HCT116 (cell line): ENCODE results near the gene FRAS1. TPM values are rescaled to one million over a fixed set of nuclear protein-coding genes. Genes with fewer than 3 reads are reported as not detected.

Source experiments
- ATAC-seq: fragments of 200-7000 bp; cut with Tn5 transposase; 2 replicates; pipeline ENCODE4 v1.9.1; 2020; ENCODE audit warnings: mild to moderate bottlenecking, moderate library complexity
- BruUV-seq: library from RNA; stranded (reverse); fragments of 400-500 nt; replicated peaks from 2 replicates; lab custom pipeline; 2021; lab: Mats Ljungman, UMichigan
- CTCF ChIA-PET: fragments of 300-600 bp; sonication (Branson Sonifier 250); formaldehyde crosslinking; loops from one replicate; lab custom pipeline; 2021; ENCODE audit warnings: antibody characterized with exemption; lab: Charles Lee
- POLR2A ChIA-PET: fragments of 300-600, 350-600 bp; sonication (Branson Sonifier 250); formaldehyde crosslinking; loops from one replicate; lab custom pipeline; 2021; ENCODE audit warnings: antibody characterized with exemption; lab: Charles Lee
- RAD21 ChIA-PET, 2 experiments: fragments of 300-600 bp; sonication (Branson Sonifier 250); formaldehyde crosslinking; loops; one replicate each; lab custom pipeline; 2023; ENCODE audit warnings: low total read pairs in 2 of 2; ENCODE audit not compliant: uncharacterized antibody in 2 of 2, unreplicated experiment in 2 of 2, low non-redundant PET in 1 of 2; lab: Charles Lee
- DNase-seq: peaks from one replicate; pipeline ENCODE4 v3.0.0-alpha.2; 2010; ENCODE audit warnings: low read depth, low spot score
- H2AFZ ChIP-seq: fragments of 200-600 bp; shearing (Covaris generic), sonication (generic); 2 replicates; pipeline ENCODE4 v1.6.1; 2017; ENCODE audit warnings: low read depth, mixed run types, mixed read lengths, antibody characterized with exemption, low read length; ENCODE audit not compliant: poor library complexity, severe bottlenecking
- H3K27ac ChIP-seq: 2 replicates; pipeline ENCODE4 v1.5.1; 2012; ENCODE audit warnings: low read depth, low read length
- H3K27me3 ChIP-seq: fragments of 200-600 bp; sonication (generic); 2 replicates; pipeline ENCODE4 v1.6.1; 2016; ENCODE audit warnings: mixed run types, low read length, mixed read lengths; ENCODE audit not compliant: insufficient read depth
- H3K36me3 ChIP-seq, 2 experiments: fragments of 200-500 bp in 1 of 2; fragments of 200-600 bp in 1 of 2; sonication (Bioruptor generic) in 1 of 2; sonication (generic) in 1 of 2; 2 replicates each; pipeline versions ENCODE4 v1.5.1 to v1.6.1; 2014 to 2016; ENCODE audit warnings: low read length in 2 of 2, inconsistent platforms in 1 of 2, mixed read lengths in 1 of 2, mixed run types in 1 of 2; ENCODE audit not compliant: insufficient read depth in 2 of 2, control insufficient read depth in 1 of 2
- H3K4me1 ChIP-seq, 2 experiments: fragments of 200-600 bp in 1 of 2; sonication (generic) in 1 of 2; 2 replicates each; pipeline versions ENCODE4 v1.5.1 to v1.6.1; 2012 to 2017; ENCODE audit warnings: low read length in 2 of 2, inconsistent platforms in 1 of 2, mild to moderate bottlenecking in 1 of 2, mixed read lengths in 1 of 2, mixed run types in 1 of 2, moderate library complexity in 1 of 2; ENCODE audit not compliant: insufficient read depth in 2 of 2, control insufficient read depth in 1 of 2
- H3K4me2 ChIP-seq: fragments of 200-600 bp; sonication (generic); 2 replicates; pipeline ENCODE4 v1.6.1; 2017; ENCODE audit warnings: mixed run types, low read length, mixed read lengths
- H3K4me3 ChIP-seq, 2 experiments: fragments of 200-600 bp in 1 of 2; sonication (generic) in 1 of 2; replicated peaks in 1 of 2; 2 replicates each; pipeline ENCODE4 v1.5.1; 2011 to 2016; ENCODE audit warnings: low read length in 2 of 2, control low read depth in 1 of 2, low read depth in 1 of 2, mild to moderate bottlenecking in 1 of 2, mixed read lengths in 1 of 2, mixed run types in 1 of 2
- H3K79me2 ChIP-seq: fragments of 200-600 bp; sonication (generic); 2 replicates; pipeline ENCODE4 v1.6.1; 2017; ENCODE audit warnings: mild to moderate bottlenecking, mixed run types, low read length, moderate library complexity, mixed read lengths; ENCODE audit not compliant: insufficient read depth
- H3K9ac ChIP-seq: fragments of 200-600 bp; sonication (generic); 2 replicates; pipeline ENCODE4 v1.6.1; 2016; ENCODE audit warnings: low read length, mixed read lengths
- H3K9me2 ChIP-seq: fragments of 200-600 bp; sonication (generic), shearing (Covaris generic); 2 replicates; pipeline ENCODE4 v1.6.1; 2017; ENCODE audit warnings: mixed run types, mild to moderate bottlenecking, moderate library complexity; ENCODE audit not compliant: insufficient read depth
- H3K9me3 ChIP-seq, 2 experiments: fragments of 200-500 bp in 1 of 2; fragments of 200-600 bp in 1 of 2; sonication (Bioruptor generic) in 1 of 2; sonication (generic) in 1 of 2; 2 replicates each; pipeline ENCODE4 v1.6.1; 2014 to 2017; ENCODE audit warnings: low read length in 2 of 2, mixed read lengths in 2 of 2, inconsistent platforms in 1 of 2, low read depth in 1 of 2, mild to moderate bottlenecking in 1 of 2, mixed run types in 1 of 2, moderate library complexity in 1 of 2; ENCODE audit not compliant: control insufficient read depth in 1 of 2, insufficient read depth in 1 of 2
- H4K20me1 ChIP-seq: fragments of 200-600 bp; sonication (generic), shearing (Covaris generic); 2 replicates; pipeline ENCODE4 v1.6.1; 2017; ENCODE audit warnings: mixed run types, mild to moderate bottlenecking, moderate library complexity; ENCODE audit not compliant: insufficient read depth
- CTCF ChIP-seq, 3 experiments: fragments of 200-600 bp in 1 of 3; sonication (generic) in 1 of 3; IDR thresholded peaks in 2 of 3; conservative IDR thresholded peaks in 1 of 3; 2 replicates each; pipeline ENCODE4 v1.5.1; 2012 to 2017; ENCODE audit warnings: low read depth in 2 of 3, low read length in 2 of 3, antibody characterized with exemption in 1 of 3, borderline replicate concordance in 1 of 3, control low read depth in 1 of 3, mild to moderate bottlenecking in 1 of 3, mixed read lengths in 1 of 3, mixed run types in 1 of 3, moderate library complexity in 1 of 3; ENCODE audit not compliant: insufficient read depth in 1 of 3
- POLR2A ChIP-seq: IDR thresholded peaks from 2 replicates; pipeline ENCODE4 v1.7.0; 2011; ENCODE audit warnings: borderline replicate concordance; ENCODE audit not compliant: insufficient read depth, insufficient read length; ENCODE audit errors: extremely low read depth
- POLR2AphosphoS5 ChIP-seq: IDR thresholded peaks from 2 replicates; pipeline ENCODE4 v1.6.1; 2011; ENCODE audit warnings: mild to moderate bottlenecking, low read depth, low read length, moderate library complexity
- REST ChIP-seq: IDR thresholded peaks from 2 replicates; pipeline ENCODE4 v1.6.1; 2012; ENCODE audit warnings: low read depth
- SP1 ChIP-seq: IDR thresholded peaks from 2 replicates; pipeline ENCODE4 v1.6.1; 2012; ENCODE audit warnings: low read depth
- YY1 ChIP-seq: IDR thresholded peaks from 2 replicates; pipeline ENCODE4 v1.6.1; 2011; ENCODE audit warnings: low read length, low read depth, moderate library complexity, mild to moderate bottlenecking; ENCODE audit not compliant: insufficient replicate concordance; ENCODE audit errors: extremely low read depth
- intact Hi-C: fragments of 100-400 bp; cut with micrococcal nuclease; formaldehyde crosslinking; loops from 2 replicates; pipeline ENCODE4 v1.10.0; 2022
- total RNA-seq: library from RNA; stranded (reverse); gene quantifications from one replicate; pipeline ENCODE4 v1.2.1, GENCODE V29; 2021; ENCODE audit not compliant: unreplicated experiment

The FRAS1 gene
- total RNA-seq, 1 experiment from 2014 or later, result 33.5 TPM

GRCh38 chr4:78059524-78059889 lies 2.4 kb downstream of the FRAS1 start:
- BruUV-seq, result no TSS peak
- ChIA-PET RAD21 (interaction anchor here (0.5 to 1.0 kb wide), 7 partner anchors 65 to 672 kb away, joined by 3 to 7 read pairs (median 3); no protein-coding TSS in a partner anchor), POLR2A (interaction anchor here (0.6 to 1.3 kb wide), 11 partner anchors 10 to 522 kb away, joined by 3 to 4 read pairs (median 3); partner anchors contain the start of gene MRPL1), CTCF (interaction anchor here (0.6 to 2.1 kb wide), 27 partner anchors 8 to 1600 kb away, joined by 3 to 17 read pairs (median 4); no protein-coding TSS in a partner anchor)
- Histone ChIP-seq H3K4me3 (peak overlapping the region; percentile 70 to 89), H3K27me3 (no peaks in the 10 kb centered on the region), H2AFZ (peak overlapping the region; percentile 57), H3K9ac (peak overlapping the region; percentile 73), H3K9me3 (no peaks in the 10 kb centered on the region), H3K9me2 (no peaks in the 10 kb centered on the region), H3K79me2 (peaks cover 62% of the 10 kb centered on the region), H3K4me2 (peak overlapping the region; percentile 99), H3K4me1 (peaks cover 7 to 18% of the 10 kb centered on the region in 2 experiments; a peak in 3 of 4 replicates), H3K27ac (peak overlapping the region; percentile 94), H4K20me1 (no peaks in the 10 kb centered on the region), H3K36me3 (no peaks in the 10 kb centered on the region)
- DNase-seq (peak; percentile 84), ATAC-seq (peak; percentile 21)
- TF ChIP-seq POLR2A (no peak), SP1 (no peak), REST (no peak), CTCF (IDR thresholded peaks at IDR 0.05 in 2 of 3, conservative IDR thresholded peaks at IDR 0.05 in 1 of 3; ENCODE audit: borderline replicate concordance in 1 of 3, insufficient read depth in 1 of 3, low read depth in 2 of 3, low read length in 2 of 3) (peak in 2 of 3 experiments; percentile 70 to 74; a peak in 4 of 6 replicates), YY1 (peak; percentile 47), POLR2AphosphoS5 (peak; percentile 65)
- intact Hi-C loops, result loop anchor here (1.0 to 5.0 kb wide), 3 partner anchors 458 to 878 kb away; partner anchors contain the start of gene PAQR3
